ENCODE data around the gene SDK1.
"Not testable (repeated sequence)": the region's sequence is repeated elsewhere in the genome, so short reads cannot be mapped to it uniquely, and the experiment has no call there.

The SDK1 gene

DNA sequence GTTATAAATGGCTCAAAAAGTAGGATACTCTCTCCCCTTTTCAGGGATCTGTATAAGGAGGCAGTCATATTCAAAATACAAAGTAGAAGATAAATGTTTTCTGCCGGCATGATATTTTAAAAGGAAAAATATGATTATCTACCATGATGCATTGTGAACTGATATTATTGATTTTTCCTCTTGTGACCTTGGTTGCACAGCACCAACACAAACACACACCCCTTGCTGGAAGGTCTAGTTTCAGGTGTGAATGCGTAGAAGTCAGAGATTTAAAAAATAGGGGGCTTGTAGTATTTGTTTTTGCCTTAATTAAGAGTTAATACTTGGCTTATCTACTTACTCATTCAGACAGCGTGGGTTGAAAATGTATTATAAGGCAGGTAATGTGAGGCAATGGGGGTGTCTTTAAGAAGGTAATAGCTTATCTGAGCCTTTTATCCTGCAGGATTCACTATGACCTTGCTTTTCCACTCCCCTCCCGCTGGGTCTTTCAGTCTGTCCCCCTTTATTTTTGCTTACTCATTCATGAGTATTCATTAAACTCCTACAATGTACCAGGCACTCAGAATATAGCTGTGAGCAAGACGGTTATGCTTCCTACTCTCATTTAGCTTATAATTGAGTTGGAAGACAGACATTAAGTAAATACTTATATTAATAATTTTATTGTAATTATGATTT is 390.6 kb downstream of the SDK1 start:
- no peak for DNase-seq

DNA sequence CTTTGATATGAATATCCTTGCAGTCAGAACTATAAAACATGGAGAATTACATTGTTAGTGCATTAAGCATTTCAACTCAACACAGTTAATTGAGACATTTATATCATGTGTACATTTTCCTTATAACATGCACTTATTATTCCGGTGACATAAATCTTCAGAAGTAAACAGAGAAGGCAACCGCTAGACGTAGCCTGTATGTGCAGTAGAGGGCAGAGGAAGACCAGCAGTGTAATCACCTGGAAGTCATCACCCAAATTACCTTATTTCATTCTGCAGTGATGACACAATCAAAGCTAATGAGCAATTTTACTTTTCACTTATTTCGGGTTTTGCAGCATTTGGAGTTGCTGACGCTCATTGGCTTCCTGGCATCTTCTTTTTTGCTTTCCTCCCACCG is 394.6 kb downstream of the SDK1 start:
- DNase-seq = no peak

DNA sequence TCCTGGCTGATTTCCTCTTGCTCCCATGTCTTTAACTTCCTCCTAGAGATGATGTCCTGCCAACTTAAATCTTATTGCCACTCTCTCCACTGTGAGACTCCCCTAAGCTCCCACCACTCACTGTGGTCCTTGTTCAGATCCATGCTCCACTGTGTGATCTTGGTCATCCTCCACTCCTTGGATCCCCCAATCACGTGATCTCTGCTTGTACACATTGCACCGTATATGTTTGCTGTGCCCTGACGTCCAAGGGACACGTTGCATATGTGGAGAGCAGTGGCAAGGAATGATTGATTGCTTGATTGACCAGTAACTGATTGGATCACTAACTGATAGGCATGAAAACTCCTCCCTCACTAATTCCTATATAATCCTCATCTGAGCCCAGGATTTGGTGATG is 395.1 kb downstream of the SDK1 start:
- no peak for DNase-seq

DNA sequence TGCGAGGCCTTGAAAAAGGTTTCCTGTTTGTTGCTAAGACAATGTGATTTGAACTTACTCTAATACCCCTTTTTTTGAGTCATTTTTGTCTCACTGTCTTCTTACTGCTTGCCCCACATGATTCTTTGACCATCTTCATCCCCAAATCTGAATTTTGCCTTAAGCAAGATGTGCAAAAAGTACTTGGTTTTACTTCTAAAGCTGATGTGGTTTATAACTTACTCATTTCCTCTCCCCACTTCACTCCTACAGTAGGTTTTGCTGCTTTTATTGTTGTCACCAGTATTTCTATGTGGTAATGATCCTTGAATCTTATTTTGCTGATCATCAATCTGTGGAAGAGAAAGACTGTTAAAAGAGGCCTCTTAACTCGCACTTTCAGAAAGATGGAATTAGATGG is 396.4 kb downstream of the SDK1 start:
- DNase-seq = no peak

DNA sequence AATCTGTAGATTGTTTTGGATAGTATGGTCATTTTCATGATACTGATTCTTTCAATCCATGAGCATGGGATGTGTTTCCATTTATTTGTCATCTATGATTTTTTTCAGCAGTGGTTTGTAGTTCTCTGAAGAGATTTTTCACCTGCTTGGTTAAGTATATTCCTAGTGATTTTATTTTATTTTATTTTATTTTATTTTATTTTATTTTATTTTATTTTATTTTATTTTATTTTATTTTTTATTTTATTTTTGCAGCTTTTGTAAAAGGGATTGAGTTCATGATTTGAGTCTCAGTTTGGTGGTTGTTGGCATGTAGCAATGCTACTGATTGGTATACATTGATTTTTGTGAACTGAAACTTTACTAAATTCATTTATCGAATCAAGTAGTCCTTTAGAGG is 404.2 kb downstream of the SDK1 start:
- DNase-seq = no peak

DNA sequence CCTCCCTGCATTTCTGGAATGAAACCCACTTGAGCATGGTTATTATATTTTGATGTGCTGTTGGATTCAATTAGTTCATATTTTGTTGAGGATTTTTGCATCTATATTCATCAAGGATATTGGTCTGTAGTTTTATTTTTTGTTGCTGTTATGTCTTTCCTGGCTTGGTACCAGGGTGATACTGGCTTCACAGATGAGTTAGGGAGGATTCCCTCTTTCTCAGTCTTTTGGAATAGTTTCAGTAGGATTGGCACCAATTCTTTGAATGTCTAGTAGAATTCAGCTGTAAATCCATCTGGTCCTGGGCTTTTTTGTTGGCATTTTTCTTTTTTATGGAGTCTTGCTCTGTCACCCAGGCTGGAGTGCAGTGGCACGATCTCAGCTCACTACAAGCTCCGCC is 405.0 kb downstream of the SDK1 start:
- DNase-seq = not testable (repeated sequence)

DNA sequence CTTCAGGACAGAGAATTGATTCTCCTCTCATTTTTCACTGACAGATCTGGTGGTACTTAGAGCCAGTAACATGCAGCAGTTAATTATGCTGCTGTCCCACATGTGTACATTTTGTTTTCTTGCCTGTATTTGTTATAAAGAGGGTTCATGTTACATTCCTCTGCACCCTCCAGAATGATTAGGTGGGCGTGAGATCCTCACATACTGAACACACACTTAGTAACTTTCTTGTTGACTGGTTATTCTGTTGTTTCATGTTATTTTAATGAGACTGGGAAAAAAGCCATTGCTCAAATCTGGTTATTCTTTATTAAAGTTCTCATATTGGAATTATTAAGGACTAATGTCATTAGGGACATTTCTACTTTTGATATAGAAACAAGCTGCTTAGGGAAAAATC is 409.1 kb downstream of the SDK1 start:
- DNase-seq = no peak

DNA sequence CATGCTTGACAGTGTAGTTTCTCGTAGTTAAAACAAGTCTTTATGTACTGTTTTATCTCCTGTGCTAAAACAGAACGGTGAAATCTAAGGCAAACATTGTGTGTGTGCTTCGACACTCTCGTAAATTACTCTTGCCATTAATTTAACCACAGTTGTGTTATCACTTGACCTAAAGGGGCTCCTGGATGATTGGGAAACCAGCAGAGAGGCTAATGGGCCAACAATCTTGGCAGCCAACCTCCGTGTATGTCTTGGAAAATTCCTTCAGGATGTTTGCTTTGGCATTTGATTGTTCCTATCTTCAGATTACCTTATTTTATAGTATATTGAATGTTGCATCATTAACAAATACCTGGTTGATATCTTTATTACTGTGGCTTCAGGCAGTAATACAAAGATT is 409.5 kb downstream of the SDK1 start:
- no peak for DNase-seq

DNA sequence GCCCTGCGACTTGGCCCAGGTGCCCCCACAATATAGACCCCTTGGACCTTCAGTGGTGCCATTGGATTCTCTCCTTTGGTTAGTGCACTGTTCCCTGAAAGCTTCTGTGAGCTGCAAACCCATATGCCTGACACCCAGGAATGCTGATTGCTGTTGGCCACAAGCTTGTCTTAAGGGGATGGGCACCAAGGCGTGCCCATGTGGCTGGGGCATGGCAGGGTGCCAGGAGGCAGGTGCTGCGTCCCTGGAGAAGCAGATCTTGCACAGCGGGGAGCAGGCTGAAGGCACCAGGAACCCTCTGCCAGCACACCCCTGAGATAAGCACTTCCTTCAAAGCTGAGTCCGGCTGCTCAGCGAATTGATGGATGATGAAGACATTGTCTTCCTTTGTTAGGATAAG is 411.8 kb downstream of the SDK1 start:
- DNase-seq = no peak

DNA sequence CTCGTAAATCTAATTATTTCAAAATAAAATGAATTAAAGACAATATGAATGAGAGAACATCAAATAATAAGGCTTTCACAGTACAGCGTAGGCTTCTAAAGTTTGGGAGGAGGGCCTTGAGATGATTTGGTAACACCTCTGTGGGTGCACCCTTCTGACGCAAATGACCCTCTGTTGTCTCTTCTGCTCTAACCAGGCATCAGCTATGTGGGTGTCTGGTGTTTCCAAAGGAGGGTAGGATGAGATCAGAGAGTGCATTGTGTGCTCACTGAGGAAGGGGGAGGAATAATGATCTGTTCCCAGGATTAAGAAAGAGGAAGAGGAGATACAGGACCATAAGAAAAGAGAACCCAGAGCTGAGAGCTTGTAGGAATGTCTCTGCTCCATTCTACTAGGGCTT is 420.4 kb downstream of the SDK1 start:
- DNase-seq = no peak

DNA sequence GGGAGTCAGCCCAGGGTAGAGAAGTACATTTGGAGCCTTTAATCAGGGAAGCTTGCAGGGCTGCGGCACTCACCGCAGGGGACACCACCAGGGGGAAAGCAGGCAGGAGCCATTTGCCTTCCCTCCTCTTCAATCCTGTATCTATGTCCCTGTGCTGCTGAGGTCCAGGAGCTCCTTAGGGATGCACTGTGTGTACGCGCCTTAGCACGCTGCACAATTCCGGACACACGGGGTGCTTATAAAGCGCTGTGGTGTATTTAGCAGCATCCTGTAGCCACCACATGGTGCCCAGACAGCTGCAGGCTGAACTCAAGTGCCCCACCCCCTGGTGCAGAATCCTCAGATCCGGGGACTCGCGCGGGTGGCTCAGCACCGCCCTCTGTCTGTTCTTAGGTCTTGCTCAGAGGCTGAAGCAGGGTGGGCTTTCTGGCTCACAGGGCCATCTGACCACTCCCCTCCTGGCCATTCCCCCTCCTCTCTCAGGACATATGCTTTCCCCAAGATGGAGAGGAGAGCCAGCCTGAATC is 421.4 kb downstream of the SDK1 start:
- no peak for DNase-seq

DNA sequence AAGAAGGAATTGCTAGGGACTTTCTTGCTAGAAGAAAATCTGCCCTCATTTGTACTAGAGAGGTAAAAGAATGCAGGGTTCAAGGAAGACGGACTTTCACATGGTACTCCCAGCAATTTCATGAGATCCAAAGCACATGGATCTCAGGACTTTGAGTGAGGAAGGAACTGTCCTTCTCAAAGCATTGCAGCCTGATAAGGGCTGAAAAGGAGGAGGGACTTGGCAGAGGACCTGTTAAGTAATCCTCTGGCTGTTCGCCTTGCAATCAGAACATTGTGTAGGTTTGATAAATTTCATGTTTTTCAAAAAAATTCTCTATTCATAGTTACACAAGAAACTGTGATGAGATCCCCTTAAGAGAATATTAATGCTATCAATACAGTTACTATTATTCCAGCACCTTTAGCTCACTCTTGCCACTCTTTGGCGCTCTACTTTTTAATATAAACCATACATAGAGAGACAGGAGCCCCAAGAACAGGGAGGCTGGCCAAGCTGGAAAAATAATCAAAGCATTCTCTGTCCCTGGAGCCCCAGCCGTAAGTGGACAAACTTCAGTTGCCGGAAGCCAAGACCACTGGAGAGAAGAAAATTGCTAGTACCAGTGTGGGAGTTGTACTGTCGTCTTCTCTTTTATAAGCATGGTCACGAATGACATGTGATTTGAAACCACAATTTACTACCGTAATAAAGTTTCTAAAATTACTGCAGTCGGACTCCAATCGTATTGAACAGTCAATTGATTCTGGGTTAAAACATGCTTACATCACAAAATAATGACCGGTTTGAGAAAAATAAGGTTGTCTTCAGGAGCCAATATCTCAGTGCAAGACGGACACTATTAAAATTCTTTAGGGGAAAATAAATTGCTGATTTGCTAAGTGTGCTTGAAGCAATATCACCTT is 424.4 kb downstream of the SDK1 start:
- DNase-seq = no peak

DNA sequence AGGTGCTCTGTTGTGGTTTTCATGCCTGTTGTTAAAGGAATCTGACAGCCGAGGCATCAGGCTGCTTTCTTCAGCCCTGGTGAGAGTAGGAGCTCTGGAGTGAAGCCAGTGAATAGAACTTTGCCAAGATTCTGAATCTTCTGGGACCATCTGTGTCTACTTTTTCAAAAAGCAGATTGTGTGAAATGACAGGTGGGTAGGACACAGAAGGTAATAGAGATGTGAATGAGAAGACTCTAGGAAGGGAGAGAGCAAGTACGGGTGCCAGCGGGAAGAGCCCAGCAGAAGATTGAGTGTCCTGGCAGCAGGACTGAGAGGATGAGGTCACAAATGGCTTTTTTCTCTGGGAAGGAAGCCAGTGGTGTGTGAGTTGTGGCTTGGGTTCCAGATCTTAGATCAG is 429.2 kb downstream of the SDK1 start:
- no peak for DNase-seq

DNA sequence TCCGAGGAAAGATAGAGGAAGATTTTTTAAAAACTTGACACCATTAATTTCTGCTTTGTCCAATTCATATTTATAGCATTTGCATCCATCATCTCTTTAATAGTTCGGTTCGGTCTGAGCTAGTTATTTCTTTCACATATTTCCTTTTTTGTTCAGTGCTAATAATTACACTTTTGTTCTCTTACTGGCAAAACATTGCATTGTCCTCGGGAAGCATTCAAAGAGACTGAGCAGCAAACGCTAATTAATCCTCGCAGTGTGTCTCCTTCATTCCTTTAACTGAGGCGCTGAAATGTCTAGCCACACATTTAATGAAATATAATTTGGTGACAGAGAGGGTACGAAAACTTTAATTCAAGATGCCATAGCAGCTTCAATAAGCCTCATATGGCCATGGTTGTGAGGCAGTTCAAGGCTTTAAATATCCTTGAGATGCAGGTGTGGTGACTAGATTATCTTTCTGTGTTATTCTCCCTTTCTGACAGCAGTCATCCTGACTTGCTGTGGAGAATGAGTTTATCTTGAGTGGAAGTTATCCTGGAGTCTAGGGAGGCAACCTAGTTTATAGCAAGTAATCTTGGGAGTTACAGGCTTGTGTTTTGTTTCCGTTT is 431.4 kb downstream of the SDK1 start:
- DNase-seq = no peak

DNA sequence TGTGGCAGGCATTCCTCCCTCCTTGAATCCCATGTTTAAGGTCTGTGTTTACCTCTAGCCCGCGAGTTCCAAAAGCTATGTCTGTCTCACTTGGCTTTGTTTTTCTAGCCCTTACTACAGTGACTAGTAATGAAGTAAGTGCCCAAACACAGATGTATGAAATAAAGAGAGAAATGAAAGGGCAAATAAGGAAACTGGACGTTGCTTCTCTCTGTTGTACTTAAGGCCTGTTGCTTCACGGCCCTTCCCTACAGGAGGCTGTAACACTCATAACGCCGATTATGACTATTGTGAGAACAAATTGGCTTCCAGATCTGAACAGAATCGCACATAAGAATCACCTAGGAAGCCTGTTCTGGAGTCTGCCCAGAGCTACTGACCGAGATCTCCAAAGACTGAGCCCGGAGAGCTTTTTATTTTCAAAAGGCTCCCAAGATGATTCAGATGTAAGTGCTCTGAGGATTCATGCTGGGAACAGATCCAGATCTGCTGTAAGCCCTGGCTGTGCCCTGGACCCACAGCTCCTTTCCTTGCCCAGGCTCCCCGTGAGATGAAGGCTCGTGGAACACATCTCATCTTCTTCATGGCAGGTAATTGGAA is 432.6 kb downstream of the SDK1 start:
- DNase-seq = no peak

DNA sequence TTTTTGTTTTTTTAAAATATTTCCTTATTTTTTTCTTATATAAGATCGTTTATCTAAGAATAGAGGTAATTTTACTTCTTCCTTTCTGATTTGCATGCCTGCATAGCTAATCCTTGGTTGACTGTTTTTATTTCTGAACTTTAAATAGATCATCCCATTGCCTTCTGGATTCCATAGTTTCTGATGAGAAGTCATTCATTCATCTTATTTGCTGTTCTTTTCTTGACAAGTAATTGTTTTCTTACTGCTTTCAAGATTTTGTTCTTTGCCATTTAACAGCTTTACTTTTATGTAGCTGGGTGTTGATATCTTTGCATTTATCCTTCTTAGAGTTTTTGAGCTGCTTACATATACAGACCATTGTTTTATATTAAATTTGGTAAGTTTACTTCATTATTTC is 437.9 kb downstream of the SDK1 start:
- DNase-seq = no peak

DNA sequence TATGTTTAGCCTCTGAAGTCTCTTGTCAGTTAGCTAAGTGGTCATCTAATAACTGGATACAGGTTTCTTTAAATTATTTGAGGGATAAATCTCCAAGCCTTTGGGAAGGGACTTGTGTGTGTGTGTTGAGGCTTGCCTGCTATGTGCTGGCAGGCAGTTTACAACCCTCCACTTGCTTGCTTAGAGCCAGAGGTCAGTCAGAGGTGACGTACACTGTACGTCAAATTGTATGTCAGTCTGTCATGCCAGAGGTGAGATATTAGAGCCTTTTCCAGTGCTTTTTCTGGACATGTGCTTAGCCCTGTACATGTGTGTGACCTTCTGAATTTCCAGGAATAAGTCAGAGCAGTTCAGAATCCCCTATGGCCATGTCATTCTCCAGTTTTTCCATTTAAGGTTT is 438.9 kb downstream of the SDK1 start:
- DNase-seq = no peak

DNA sequence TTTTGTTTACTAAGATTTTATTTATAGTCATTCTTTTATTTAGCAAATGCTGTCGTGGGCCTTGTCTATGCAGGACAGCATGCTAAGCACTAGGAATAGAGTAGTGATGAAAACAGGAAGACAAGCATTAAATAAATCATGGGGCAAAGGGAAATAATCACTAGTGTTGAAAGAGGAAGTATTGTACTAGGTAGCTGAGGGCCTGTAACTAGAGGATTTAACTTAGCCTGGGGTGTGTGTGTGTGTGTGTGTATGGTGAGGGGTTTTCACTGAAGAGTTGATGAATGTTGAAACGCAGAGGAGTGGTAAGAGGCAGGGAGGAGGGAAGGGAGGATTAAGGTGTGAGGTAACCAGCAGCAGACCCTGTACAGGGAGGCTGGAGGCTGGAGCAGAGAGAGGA is 446.4 kb downstream of the SDK1 start:
- DNase-seq = no peak

DNA sequence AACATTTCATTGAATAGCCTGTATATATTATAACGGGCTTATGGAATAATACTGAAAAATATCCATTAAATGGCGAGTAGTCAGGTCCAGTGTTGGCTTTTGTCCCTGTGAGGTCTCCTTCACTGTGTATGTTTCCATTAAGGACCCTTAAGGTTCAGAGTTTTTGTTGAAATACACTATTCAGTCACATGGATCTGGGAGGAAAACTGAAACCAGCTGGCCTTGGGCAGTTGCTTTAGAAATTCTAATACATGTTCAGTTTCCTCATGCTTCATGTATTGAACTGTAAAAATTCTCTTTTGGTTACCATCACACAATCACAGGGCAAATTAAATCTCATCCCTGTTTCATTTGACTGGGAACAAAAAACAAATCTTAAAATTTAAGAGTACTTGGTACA is 447.3 kb downstream of the SDK1 start:
- DNase-seq = no peak

DNA sequence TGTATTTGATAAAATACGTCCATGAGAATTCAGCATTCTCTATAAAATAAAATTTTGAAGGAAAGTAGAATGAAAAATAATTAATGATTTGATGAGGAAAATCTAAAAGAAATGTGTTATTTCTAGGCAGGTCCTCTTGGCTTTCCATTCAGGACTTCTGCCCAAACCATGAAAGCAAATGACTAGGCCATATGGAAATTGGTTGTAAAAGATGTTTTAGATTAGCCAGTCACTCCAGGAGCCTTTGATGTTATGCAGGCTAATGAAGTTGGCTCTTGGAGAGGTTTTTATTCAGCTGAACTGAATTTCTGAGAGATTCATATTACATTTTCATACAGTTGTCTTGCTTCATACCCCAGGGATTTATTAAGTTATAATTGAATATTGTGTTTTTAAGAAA is 452.8 kb downstream of the SDK1 start:
- DNase-seq = no peak

DNA sequence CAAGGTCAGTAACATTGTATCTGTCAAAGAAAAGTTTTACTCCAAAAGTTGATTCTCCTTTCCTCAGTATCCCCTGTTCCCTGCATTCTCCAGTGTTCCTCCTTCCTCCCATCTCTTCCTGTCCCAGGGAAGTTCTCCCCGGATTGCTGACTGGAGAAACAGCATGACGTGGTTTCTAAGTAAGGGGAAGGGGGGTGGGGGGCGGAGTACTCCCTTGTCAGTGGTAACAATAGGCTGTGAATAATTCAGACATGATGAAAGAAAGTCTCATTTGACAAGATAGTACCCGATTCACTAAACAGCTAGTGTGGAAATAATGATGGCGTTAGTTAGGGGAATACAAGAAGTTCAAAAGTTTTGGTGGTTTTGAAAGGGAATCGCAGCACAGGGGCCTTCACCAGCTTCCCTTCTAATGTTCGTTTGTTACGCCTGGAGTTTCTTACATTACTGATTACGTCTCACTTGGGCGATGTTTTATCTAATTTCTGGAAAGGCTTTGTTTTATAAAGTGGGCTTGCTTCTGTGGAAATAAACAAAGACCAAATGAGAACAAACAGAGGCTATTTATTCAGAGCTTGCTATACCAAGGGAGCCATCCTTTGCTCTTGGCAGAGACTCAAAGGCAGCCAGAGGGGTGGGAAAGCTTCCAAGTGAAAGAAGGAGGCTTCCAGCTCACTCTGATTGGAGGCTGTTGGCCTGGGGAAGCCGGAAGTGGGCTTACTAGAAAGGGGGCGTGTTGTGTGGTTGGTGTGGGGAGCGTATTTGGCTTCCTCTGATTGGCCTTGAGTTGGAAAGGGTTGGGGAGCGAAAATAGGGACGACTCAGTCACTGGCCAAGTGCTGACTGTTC is 453.7 kb downstream of the SDK1 start:
- no peak for DNase-seq

DNA sequence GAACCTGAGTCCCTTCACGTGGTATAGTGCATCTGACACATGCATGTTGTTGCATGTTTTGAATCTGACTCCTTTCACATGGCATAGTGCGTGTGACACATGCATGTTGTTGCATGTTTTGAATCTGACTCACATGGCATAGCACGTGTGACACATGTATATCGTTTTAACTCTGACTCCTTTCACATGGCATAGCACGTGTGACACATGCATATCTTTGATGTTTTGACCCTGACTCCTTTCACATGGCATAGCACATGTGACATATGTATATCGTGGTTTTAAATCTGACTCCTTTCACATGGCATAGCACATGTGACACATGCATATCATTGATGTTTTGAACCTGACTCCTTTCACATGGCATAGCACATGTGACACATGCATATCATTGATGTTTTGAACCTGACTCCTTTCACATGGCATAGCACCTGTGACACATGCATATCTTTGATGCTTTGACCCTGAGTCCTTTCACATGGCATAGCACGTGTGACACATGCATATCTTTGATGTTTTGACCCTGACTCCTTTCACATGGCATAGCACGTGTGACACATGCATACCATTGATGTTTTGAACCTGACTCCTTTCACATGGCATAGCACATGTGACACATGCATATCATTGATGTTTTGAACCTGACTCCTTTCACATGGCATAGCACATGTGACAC is 454.9 kb downstream of the SDK1 start:
- not testable (repeated sequence) for DNase-seq
